ENCODE measurements around the gene SCAMP4.
"Not testable (repeated sequence)": the region's sequence is repeated elsewhere in the genome, so short reads cannot be mapped to it uniquely, and the experiment has no call there.

GRCh38 chr19:1876496-1877279 is 28.5 kb upstream of the SCAMP4 start:
- TF ChIP-seq CTCF, POLR2A (IDR thresholded peaks at IDR 0.05): not testable (repeated sequence)
